Measurements from ENCODE around the gene MUCL3.

MUCL3 gene

GRCh38 chr6:30944051-30944450 lies 3.3 kb downstream of the MUCL3 start:
- no peak for TF ChIP-seq CTCF (IDR thresholded peaks at IDR 0.05)

GRCh38 chr6:30945281-30945680 lies 4.5 kb downstream of the MUCL3 start:
- TF ChIP-seq CTCF (IDR thresholded peaks at IDR 0.05), result no peak

- no peak for TF ChIP-seq CTCF (IDR thresholded peaks at IDR 0.05)
Measured at GRCh38 chr6:30947231-30947630, 6.5 kb downstream of the MUCL3 start.

GRCh38 chr6:30948811-30949210 lies 8.0 kb downstream of the MUCL3 start:
- TF ChIP-seq CTCF (IDR thresholded peaks at IDR 0.05), result no peak

- TF ChIP-seq CTCF (IDR thresholded peaks at IDR 0.05), result no peak
Measured at GRCh38 chr6:30951907-30952469, 11.2 kb downstream of the MUCL3 start.

GRCh38 chr6:30954631-30955366 lies 14.0 kb downstream of the MUCL3 start:
- TF ChIP-seq CTCF (IDR thresholded peaks at IDR 0.05), result no peak

- TF ChIP-seq CTCF (IDR thresholded peaks at IDR 0.05), result no peak
Measured at GRCh38 chr6:30955367-30956042, 14.7 kb downstream of the MUCL3 start.

All from LNCAP (cell line).